Upper lobe of left lung (tissue), 4 donors: ENCODE data around the gene SLC44A4.

ENCODE experiments used
- CTCF ChIP-seq, 6 experiments: fragments of 450-650 bp in 4 of 6; fragments of 200-600 bp in 2 of 6; sonication (generic) in 2 of 6; IDR thresholded peaks; one replicate each; pipeline ENCODE4 v1.5.1; 2016 to 2019; ENCODE audit warnings: antibody characterized with exemption in 6 of 6
- EP300 ChIP-seq, 4 donors: sonication (generic); formaldehyde crosslinking; IDR thresholded peaks; one replicate each; pipeline ENCODE4 v1.5.1; 2017; ENCODE audit warnings: antibody characterized with exemption in 4 of 4, control low read depth in 2 of 4
- POLR2A ChIP-seq, 4 donors: fragments of 450-650 bp; IDR thresholded peaks; one replicate each; pipeline ENCODE4 v1.5.1; 2016 to 2017; ENCODE audit warnings: antibody characterized with exemption in 4 of 4, mild to moderate bottlenecking in 2 of 4
- POLR2AphosphoS5 ChIP-seq, 2 donors: sonication (generic); formaldehyde crosslinking; IDR thresholded peaks; one replicate each; pipeline ENCODE4 v1.5.1; 2017; ENCODE audit warnings: antibody characterized with exemption in 2 of 2

DNA sequence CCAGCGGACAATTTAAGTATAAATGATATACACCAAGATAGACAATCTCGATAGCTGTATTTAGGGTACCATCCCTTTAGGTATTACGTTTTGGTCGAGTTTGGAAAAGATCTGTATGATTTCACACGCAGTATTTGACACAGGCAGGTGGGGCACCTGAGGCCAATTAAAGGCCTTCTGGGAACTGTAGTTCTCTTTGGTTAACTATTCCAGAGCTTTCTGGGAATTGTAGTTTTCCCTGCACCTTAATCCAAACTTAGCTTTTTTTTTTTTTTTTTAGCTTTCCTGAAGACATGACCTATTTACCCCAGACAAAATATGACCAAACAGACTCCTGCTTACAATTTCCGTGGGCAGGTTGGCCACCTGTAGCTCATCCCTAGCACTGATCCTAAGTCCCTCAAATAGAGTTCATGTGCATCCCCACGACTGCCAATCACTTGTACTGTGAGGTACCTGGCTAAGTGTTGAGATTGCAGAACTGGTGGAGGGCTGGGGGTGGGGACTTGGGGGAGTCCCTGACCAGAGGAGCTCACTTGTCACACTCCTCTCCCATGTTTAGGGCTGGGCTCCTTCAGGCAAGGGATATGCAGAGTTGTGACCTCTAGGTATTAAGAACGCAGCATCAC is 19.7 kb upstream of the SLC44A4 start:
- TF ChIP-seq POLR2AphosphoS5 (IDR thresholded peaks at IDR 0.05): no peak
- peak in 2 of 6 experiments; percentile 6 for TF ChIP-seq CTCF (IDR thresholded peaks at IDR 0.05)
- peak in 1 of 4 donors; percentile 46 for TF ChIP-seq POLR2A (IDR thresholded peaks at IDR 0.05)
- TF ChIP-seq EP300 (IDR thresholded peaks at IDR 0.05): no peak
